ENCODE data around the gene VSX2. TPM values are rescaled to one million over a fixed set of nuclear protein-coding genes. Genes with fewer than 3 reads are reported as not detected.

Gene VSX2
- total RNA-seq, 1 experiment from 2014 or later: not detected

DNA sequence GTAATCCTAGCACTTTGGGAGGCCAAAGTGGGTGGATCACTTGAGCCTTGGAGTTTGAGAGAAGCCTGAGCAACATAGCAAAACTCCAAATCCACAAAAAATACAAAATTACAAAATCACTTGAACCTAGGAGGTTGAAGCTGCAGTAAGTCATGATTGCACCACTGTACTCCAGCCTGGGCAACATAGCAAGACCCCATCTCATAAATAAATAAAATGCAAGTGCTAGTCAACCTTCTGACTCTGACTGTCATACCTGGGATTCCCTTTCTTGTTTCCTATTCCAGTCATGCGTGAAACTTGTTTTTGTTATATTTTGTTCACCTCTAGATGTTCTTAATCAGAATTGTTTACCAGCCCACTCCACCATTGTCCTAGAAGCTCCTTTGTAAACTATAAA lies 32.1 kb downstream of the VSX2 start:
- no peaks in the 10 kb centered on the region for H4K20me1 ChIP-seq (ENCODE audit: low read length)
- H3K27ac ChIP-seq (ENCODE audit: low read length): no peak overlapping the region
- H3K4me3 ChIP-seq (ENCODE audit: low read length): no peak overlapping the region
- H3K9me2 ChIP-seq (replicated peaks; ENCODE audit: low read length): no peaks in the 10 kb centered on the region
- POLR2A ChIA-PET (ENCODE audit: unreplicated experiment): no interaction called here
- no peak for TF ChIP-seq EZH2phosphoT487 (IDR thresholded peaks at IDR 0.05; ENCODE audit: borderline replicate concordance, low read length)
- TF ChIP-seq EZH2 (IDR thresholded peaks at IDR 0.05; ENCODE audit: low read length, unreplicated experiment): no peak
- TF ChIP-seq, protein P1, sequence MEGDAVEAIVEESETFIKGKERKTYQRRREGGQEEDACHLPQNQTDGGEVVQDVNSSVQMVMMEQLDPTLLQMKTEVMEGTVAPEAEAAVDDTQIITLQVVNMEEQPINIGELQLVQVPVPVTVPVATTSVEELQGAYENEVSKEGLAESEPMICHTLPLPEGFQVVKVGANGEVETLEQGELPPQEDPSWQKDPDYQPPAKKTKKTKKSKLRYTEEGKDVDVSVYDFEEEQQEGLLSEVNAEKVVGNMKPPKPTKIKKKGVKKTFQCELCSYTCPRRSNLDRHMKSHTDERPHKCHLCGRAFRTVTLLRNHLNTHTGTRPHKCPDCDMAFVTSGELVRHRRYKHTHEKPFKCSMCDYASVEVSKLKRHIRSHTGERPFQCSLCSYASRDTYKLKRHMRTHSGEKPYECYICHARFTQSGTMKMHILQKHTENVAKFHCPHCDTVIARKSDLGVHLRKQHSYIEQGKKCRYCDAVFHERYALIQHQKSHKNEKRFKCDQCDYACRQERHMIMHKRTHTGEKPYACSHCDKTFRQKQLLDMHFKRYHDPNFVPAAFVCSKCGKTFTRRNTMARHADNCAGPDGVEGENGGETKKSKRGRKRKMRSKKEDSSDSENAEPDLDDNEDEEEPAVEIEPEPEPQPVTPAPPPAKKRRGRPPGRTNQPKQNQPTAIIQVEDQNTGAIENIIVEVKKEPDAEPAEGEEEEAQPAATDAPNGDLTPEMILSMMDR (conservative IDR thresholded peaks at IDR 0.05; ENCODE audit: low read depth, low read length): no peak
- peaks cover 11% of the 10 kb centered on the region; the same call in 1 of the 2 replicates for H3K4me1 ChIP-seq (ENCODE audit: insufficient read depth, low read length)
- no peak overlapping the region for H3K4me2 ChIP-seq (ENCODE audit: low read length)
- no peaks in the 10 kb centered on the region for H3K9me3 ChIP-seq (ENCODE audit: low read length)
- no peaks in the 10 kb centered on the region for H3K79me2 ChIP-seq (ENCODE audit: low read length)
- H3K27me3 ChIP-seq (ENCODE audit: low read length): no peaks in the 10 kb centered on the region
- BruUV-seq (replicated peaks): no TSS peak
- intact Hi-C loops (cut with micrococcal nuclease): no loop called here
- no peaks in the 10 kb centered on the region for H3F3A ChIP-seq (ENCODE audit: low read length, unreplicated experiment)
- CTCF ChIA-PET: no interaction called here
- H2AFZ ChIP-seq (ENCODE audit: low read length): no peak overlapping the region
- ATAC-seq (no peak), DNase-seq (no peak)
- H3K9ac ChIP-seq (ENCODE audit: low read length): no peak overlapping the region
- H3K36me3 ChIP-seq (ENCODE audit: low read depth, low read length): no peaks in the 10 kb centered on the region

DNA sequence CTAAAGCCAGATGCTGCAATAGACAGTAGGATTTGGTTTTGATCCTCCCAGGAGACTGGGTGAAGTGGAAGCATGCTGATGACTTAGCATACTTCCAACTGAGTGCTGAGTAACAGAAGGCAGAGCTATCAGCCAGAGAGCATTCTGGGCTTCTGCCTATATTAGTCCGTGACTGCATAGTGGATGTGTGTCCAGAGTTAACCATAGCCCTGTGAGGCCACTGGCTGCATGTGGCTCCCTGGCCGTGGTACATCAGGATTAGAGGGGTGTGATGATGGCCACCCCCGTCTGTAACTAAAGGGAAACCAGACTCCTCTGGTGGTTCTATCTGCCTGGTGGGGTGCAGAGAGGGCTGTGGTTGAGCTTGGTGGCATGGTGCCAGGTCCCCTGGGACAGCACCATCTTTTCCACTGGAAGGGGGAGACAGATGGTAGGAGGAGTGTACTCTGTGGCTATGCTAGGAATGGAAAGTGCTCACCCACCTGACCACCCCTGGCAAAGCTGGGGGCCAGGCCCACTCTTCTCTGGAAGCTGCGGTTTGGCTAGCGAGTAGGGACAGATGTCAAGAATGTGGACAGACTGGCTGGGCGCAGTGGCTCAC lies 36.1 kb downstream of the VSX2 start:
- POLR2A ChIA-PET (ENCODE audit: unreplicated experiment): no interaction called here
- no peaks in the 10 kb centered on the region for H3K36me3 ChIP-seq (ENCODE audit: low read depth, low read length)
- no peak overlapping the region for H3K27ac ChIP-seq (ENCODE audit: low read length)
- no peaks in the 10 kb centered on the region for H3K9me2 ChIP-seq (replicated peaks; ENCODE audit: low read length)
- no TSS peak for BruUV-seq (replicated peaks)
- no peaks in the 10 kb centered on the region for H3K9me3 ChIP-seq (ENCODE audit: low read length)
- H3F3A ChIP-seq (ENCODE audit: low read length, unreplicated experiment): no peaks in the 10 kb centered on the region
- no peak overlapping the region for H3K9ac ChIP-seq (ENCODE audit: low read length)
- DNase-seq (peak; percentile 19), ATAC-seq (no peak; the same call in 1 of the 2 replicates)
- no peak overlapping the region for H2AFZ ChIP-seq (ENCODE audit: low read length)
- no peaks in the 10 kb centered on the region for H3K79me2 ChIP-seq (ENCODE audit: low read length)
- intact Hi-C loops (cut with micrococcal nuclease): no loop called here
- TF ChIP-seq EZH2phosphoT487 (IDR thresholded peaks at IDR 0.05; ENCODE audit: borderline replicate concordance, low read length): no peak
- no peak for TF ChIP-seq EZH2 (IDR thresholded peaks at IDR 0.05; ENCODE audit: low read length, unreplicated experiment)
- TF ChIP-seq, protein P1 (conservative IDR thresholded peaks at IDR 0.05; ENCODE audit: low read depth, low read length): no peak
- H3K4me2 ChIP-seq (ENCODE audit: low read length): no peak overlapping the region
- H3K4me3 ChIP-seq (ENCODE audit: low read length): no peak overlapping the region
- H3K27me3 ChIP-seq (ENCODE audit: low read length): no peaks in the 10 kb centered on the region
- peaks cover 5% of the 10 kb centered on the region; the same call in 1 of the 2 replicates for H3K4me1 ChIP-seq (ENCODE audit: insufficient read depth, low read length)
- CTCF ChIA-PET: no interaction called here
- no peaks in the 10 kb centered on the region for H4K20me1 ChIP-seq (ENCODE audit: low read length)

DNA sequence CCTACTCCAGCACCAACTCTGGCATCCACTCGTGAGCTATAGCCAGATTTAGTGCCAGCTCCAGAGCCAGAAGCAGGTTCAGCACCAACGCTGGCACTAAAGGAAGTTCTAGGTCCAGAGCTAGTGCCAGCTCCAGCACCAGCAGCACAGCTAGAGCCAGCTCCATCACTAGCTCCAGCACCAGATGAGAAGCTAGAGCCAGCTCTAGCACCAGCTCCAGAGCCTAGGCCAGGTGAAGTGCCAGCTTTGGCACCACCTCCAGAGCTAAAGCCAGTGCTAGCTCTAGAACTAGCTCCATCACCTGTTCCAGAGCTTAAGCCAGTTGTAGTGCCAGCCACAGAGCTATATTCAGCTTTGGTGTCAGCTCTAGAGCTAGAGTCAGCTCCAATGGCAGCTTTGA lies 38.8 kb downstream of the VSX2 start:
- Histone ChIP-seq H3K4me2 (ENCODE audit: low read length) (no peak overlapping the region), H3K36me3 (ENCODE audit: low read depth, low read length) (no peaks in the 10 kb centered on the region), H3K9me2 (replicated peaks; ENCODE audit: low read length) (no peaks in the 10 kb centered on the region), H2AFZ (ENCODE audit: low read length) (no peak overlapping the region), H3F3A (ENCODE audit: low read length, unreplicated experiment) (no peaks in the 10 kb centered on the region), H3K4me1 (ENCODE audit: insufficient read depth, low read length) (no peaks in the 10 kb centered on the region), H3K9ac (ENCODE audit: low read length) (no peak overlapping the region), H4K20me1 (ENCODE audit: low read length) (no peaks in the 10 kb centered on the region), H3K79me2 (ENCODE audit: low read length) (no peaks in the 10 kb centered on the region), H3K27ac (ENCODE audit: low read length) (no peak overlapping the region), H3K27me3 (ENCODE audit: low read length) (no peaks in the 10 kb centered on the region), H3K4me3 (ENCODE audit: low read length) (no peak overlapping the region), H3K9me3 (ENCODE audit: low read length) (no peaks in the 10 kb centered on the region)
- no TSS peak for BruUV-seq (replicated peaks)
- TF ChIP-seq, protein P1 (conservative IDR thresholded peaks at IDR 0.05; ENCODE audit: low read depth, low read length): no peak
- TF ChIP-seq EZH2phosphoT487 (IDR thresholded peaks at IDR 0.05; ENCODE audit: borderline replicate concordance, low read length): no peak
- no peak for TF ChIP-seq EZH2 (IDR thresholded peaks at IDR 0.05; ENCODE audit: low read length, unreplicated experiment)
- ATAC-seq: no peak
- ChIA-PET POLR2A (ENCODE audit: unreplicated experiment) (no interaction called here), CTCF (no interaction called here)
- intact Hi-C loops (cut with micrococcal nuclease): no loop called here
- no peak for DNase-seq

All from PC-3 (cell line).